ACC112 (cell line): ENCODE measurements around the gene SLC35A3.
"Not testable (repeated sequence)": the region's sequence is repeated elsewhere in the genome, so short reads cannot be mapped to it uniquely, and the experiment has no call there.

Experiments
- H2AFZ ChIP-seq: fragments of 200-600 bp; sonication (generic); one replicate; pipeline ENCODE4 v1.6.0; 2017; ENCODE audit warnings: antibody characterized with exemption, low read length; ENCODE audit not compliant: unreplicated experiment
- H3K27ac ChIP-seq: fragments of 200-600 bp; sonication (generic); 2 replicates; pipeline ENCODE4 v1.5.1; 2014; ENCODE audit warnings: low read depth, mild to moderate bottlenecking, antibody characterized with exemption, low read length, moderate library complexity
- H3K27me3 ChIP-seq: fragments of 200-600 bp; sonication (generic); 2 replicates; pipeline ENCODE4 v1.6.1; 2014; ENCODE audit warnings: mild to moderate bottlenecking, antibody characterized with exemption, low read length, moderate library complexity, mixed read lengths; ENCODE audit not compliant: insufficient read depth
- H3K36me3 ChIP-seq: fragments of 200-600 bp; sonication (generic); 2 replicates; pipeline ENCODE4 v1.6.1; 2016; ENCODE audit warnings: mild to moderate bottlenecking, antibody characterized with exemption, low read length, moderate library complexity, mixed read lengths; ENCODE audit not compliant: insufficient read depth
- H3K4me1 ChIP-seq: fragments of 200-600 bp; sonication (generic); one replicate; pipeline ENCODE4 v1.6.1; 2016; ENCODE audit warnings: low read length, mixed read lengths; ENCODE audit not compliant: insufficient read depth, unreplicated experiment, control insufficient read depth
- H3K4me3 ChIP-seq: fragments of 200-600 bp; sonication (generic); 2 replicates; pipeline ENCODE4 v1.5.1; 2014; ENCODE audit warnings: mild to moderate bottlenecking, low read depth, low read length
- H3K79me2 ChIP-seq: fragments of 200-600 bp; sonication (generic); one replicate; pipeline ENCODE4 v1.6.0; 2016; ENCODE audit warnings: low read length; ENCODE audit not compliant: control insufficient read depth, unreplicated experiment, insufficient read depth

SLC35A3 gene

DNA sequence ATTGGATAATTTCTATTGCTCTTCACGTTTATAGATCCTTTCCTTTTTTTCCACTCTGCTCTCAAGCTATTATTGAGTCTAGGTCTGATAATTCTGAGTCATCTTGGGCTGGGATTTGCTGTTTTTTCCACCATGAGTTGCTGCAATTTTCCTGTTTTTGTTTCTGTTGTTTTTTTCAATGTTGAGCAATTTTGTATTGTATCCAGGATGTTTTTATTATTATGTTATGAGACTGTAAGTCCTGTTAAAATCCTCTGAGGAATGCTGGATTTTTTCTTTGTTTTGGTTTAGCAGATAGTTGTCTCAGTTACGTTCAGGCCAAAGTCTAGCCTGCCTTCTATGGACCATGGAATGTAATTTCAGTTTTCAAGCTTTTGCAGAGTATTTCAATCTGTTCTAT is 13.0 kb upstream of the SLC35A3 start:
- Histone ChIP-seq H3K36me3 (no peaks in the 10 kb centered on the region), H3K4me1 (peaks cover 10% of the 10 kb centered on the region), H3K27me3 (no peaks in the 10 kb centered on the region), H3K79me2 (no peaks in the 10 kb centered on the region), H2AFZ (peak overlapping the region; percentile 37), H3K27ac (peak overlapping the region; percentile 71), H3K4me3 (peak overlapping the region; percentile 25)

GRCh38 chr1:99957818-99958217 is 12.0 kb upstream of the SLC35A3 start:
- Histone ChIP-seq H2AFZ (no peak overlapping the region), H3K27ac (no peak overlapping the region), H3K4me3 (no peak overlapping the region), H3K36me3 (no peaks in the 10 kb centered on the region), H3K27me3 (no peaks in the 10 kb centered on the region), H3K4me1 (peaks cover 15% of the 10 kb centered on the region), H3K79me2 (no peaks in the 10 kb centered on the region)

DNA sequence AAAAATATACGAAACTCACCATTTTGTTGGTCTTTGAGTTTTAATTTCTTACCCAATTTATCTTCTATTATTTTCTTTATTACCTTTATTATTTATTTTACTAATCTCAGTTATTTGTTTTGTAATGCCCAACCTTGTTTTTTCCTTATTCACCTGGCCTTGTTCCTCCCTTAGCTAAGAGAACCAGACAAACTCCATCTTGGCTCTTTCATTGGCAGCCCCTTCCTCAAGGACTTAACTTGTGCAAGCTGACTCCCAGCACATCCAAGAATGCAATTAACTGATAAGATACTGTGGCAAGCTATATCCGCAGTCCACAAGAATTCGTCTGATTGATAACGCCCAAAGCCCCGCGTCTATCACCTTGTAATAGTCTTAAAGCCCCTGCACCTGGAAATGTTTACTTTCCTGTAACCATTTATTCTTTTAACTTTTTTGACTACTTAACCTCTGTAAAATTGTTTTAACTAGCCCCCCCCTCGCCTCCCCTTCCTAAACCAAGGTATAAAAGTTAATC is 10.5 kb upstream of the SLC35A3 start:
- H3K4me3 ChIP-seq, H3K27ac ChIP-seq, H3K27me3 ChIP-seq, H2AFZ ChIP-seq, H3K79me2 ChIP-seq, H3K36me3 ChIP-seq: not testable (repeated sequence)
- peaks cover 24% of the 10 kb centered on the region for H3K4me1 ChIP-seq

GRCh38 chr1:99960260-99960659 is 9.5 kb upstream of the SLC35A3 start:
- not testable (repeated sequence) for H3K27ac ChIP-seq, H2AFZ ChIP-seq, H3K36me3 ChIP-seq, H3K4me3 ChIP-seq, H3K79me2 ChIP-seq, H3K27me3 ChIP-seq
- H3K4me1 ChIP-seq, result peaks cover 24% of the 10 kb centered on the region

DNA sequence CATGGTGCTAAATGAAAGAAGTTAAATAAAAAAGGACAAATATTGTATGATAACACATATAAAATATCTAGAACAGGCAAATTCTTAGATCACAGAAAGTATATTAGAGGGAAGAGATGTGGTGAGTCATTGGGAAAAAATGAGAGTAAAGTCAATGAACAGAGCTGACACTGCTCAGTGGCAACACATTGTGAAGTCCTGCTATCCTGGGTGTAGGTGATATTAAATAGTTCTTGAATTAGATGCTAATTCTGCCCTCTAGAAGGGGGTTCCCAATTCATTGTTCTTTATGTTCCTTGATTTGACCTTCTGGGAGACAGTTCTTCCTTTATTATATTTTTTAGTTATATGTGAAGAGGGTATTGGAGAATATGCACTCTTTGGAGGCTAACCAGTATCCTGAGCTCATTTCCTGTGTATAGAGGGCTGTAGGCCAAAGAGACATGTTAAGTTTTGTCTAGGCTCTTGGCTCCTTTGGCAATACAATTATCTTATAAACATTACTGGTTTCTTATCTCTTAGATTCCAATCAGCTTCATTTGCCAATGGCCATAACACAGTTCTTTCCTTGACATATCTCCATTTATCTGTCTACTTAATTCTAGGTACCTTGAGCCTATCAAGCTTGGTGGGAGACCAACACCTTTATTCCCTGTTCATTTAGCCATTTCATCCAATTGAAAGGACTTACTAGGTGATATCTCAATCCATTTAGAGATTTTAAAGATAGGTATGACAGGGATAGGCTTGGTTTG is 6.6 kb upstream of the SLC35A3 start:
- Histone ChIP-seq H3K27me3 (no peaks in the 10 kb centered on the region), H3K27ac (peak overlapping the region; percentile 69), H3K36me3 (no peaks in the 10 kb centered on the region), H3K4me3 (no peak overlapping the region), H2AFZ (peak overlapping the region; percentile 56), H3K79me2 (no peaks in the 10 kb centered on the region), H3K4me1 (peaks cover 14% of the 10 kb centered on the region)

- peaks cover 14% of the 10 kb centered on the region for H3K4me1 ChIP-seq
- no peak overlapping the region for H2AFZ ChIP-seq
- no peak overlapping the region for H3K27ac ChIP-seq
- H3K27me3 ChIP-seq, result no peaks in the 10 kb centered on the region
- no peaks in the 10 kb centered on the region for H3K79me2 ChIP-seq
- H3K4me3 ChIP-seq, result no peak overlapping the region
- no peaks in the 10 kb centered on the region for H3K36me3 ChIP-seq
Observed at GRCh38 chr1:99964806-99965205, 5.0 kb upstream of the SLC35A3 start.

GRCh38 chr1:99965646-99966375 is 4.0 kb upstream of the SLC35A3 start:
- H3K4me3 ChIP-seq, result no peak overlapping the region
- peak overlapping the region; percentile 45 for H2AFZ ChIP-seq
- peaks cover 14% of the 10 kb centered on the region for H3K4me1 ChIP-seq
- peaks cover 5% of the 10 kb centered on the region for H3K79me2 ChIP-seq
- H3K27ac ChIP-seq, result no peak overlapping the region
- H3K36me3 ChIP-seq, result no peaks in the 10 kb centered on the region
- H3K27me3 ChIP-seq, result no peaks in the 10 kb centered on the region

- peaks cover 18% of the 10 kb centered on the region for H3K4me1 ChIP-seq
- H3K79me2 ChIP-seq, result peaks cover 18% of the 10 kb centered on the region
- H3K27ac ChIP-seq, result no peak overlapping the region
- H3K36me3 ChIP-seq, result no peaks in the 10 kb centered on the region
- no peak overlapping the region for H3K4me3 ChIP-seq
- no peaks in the 10 kb centered on the region for H3K27me3 ChIP-seq
- H2AFZ ChIP-seq, result no peak overlapping the region
Observed at GRCh38 chr1:99968214-99968613, 1.6 kb upstream of the SLC35A3 start.

DNA sequence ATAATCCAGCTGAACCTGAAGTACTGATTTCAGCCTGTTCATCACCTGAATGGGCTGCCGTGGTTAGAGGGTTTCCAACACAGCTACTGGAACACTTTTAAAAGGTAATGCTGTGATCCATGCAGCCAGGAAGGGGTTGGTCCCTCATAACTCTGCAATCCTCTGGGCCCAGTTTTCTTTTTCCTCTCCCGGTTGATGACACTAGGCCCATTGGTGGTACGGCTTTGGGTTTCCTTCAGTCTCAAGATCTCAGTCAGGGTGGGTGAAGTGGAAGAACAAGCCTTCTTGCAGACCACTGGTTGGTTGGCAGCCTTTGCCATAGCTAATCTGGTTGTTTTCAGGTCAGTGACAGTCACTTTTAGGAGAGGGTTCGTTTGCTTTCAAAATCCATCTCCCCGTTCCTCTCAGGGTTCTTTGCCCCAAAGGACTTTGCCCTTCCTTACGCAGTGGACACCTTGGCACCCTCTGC is 502 bp upstream of the SLC35A3 start:
- no peaks in the 10 kb centered on the region for H3K27me3 ChIP-seq
- H3K4me1 ChIP-seq, result peaks cover 13% of the 10 kb centered on the region
- H3K27ac ChIP-seq, result no peak overlapping the region; the same call in 1 of the 2 replicates
- H2AFZ ChIP-seq, result peak overlapping the region; percentile 99
- H3K79me2 ChIP-seq, result peaks cover 19% of the 10 kb centered on the region
- H3K36me3 ChIP-seq, result no peaks in the 10 kb centered on the region
- H3K4me3 ChIP-seq, result peak overlapping the region; percentile 97

- Histone ChIP-seq H3K4me3 (peak overlapping the region; percentile 97), H3K27ac (peak overlapping the region; percentile 37; the same call in 1 of the 2 replicates), H3K36me3 (no peaks in the 10 kb centered on the region), H3K79me2 (peaks cover 22% of the 10 kb centered on the region), H3K4me1 (peaks cover 13% of the 10 kb centered on the region), H3K27me3 (no peaks in the 10 kb centered on the region), H2AFZ (peak overlapping the region; percentile 99)
Observed at GRCh38 chr1:99970713-99971255, 988 bp downstream of the SLC35A3 start.
